H9 (cell line): ENCODE measurements around the gene RASGRF1. TPM values are rescaled to one million over a fixed set of nuclear protein-coding genes. Genes with fewer than 3 reads are reported as not detected.

Source experiments
- DNase-seq: peaks from one replicate; pipeline ENCODE4 v3.0.0-alpha.2; 2017
- H2AFZ ChIP-seq: one replicate; pipeline ENCODE4 v1.6.1; 2013; ENCODE audit warnings: mild to moderate bottlenecking, low read length, control low read depth, moderate library complexity
- H2AK5ac ChIP-seq: 2 replicates; pipeline ENCODE4 v1.6.1; 2013; ENCODE audit warnings: low read length, control low read depth, mixed read lengths; ENCODE audit not compliant: insufficient read length
- H2BK120ac ChIP-seq: one replicate; pipeline ENCODE4 v1.6.1; 2013; ENCODE audit warnings: low read depth, mild to moderate bottlenecking, low read length, control low read depth, inconsistent platforms; ENCODE audit not compliant: poor library complexity, severe bottlenecking
- H2BK12ac ChIP-seq: 2 replicates; pipeline ENCODE4 v1.6.1; 2013; ENCODE audit warnings: low read length, control low read depth, mixed read lengths, low read depth; ENCODE audit not compliant: insufficient read length
- H2BK15ac ChIP-seq: 2 replicates; pipeline ENCODE4 v1.6.1; 2013; ENCODE audit warnings: low read depth, low read length, control low read depth
- H2BK20ac ChIP-seq: one replicate; pipeline ENCODE4 v1.6.1; 2013; ENCODE audit warnings: low read depth, mild to moderate bottlenecking, low read length, control low read depth, inconsistent platforms; ENCODE audit not compliant: poor library complexity, severe bottlenecking
- H2BK5ac ChIP-seq: 2 replicates; pipeline ENCODE4 v1.6.1; 2013; ENCODE audit warnings: low read length, control low read depth, mixed read lengths; ENCODE audit not compliant: insufficient read length
- H3K14ac ChIP-seq: 2 replicates; pipeline ENCODE4 v1.6.1; 2013; ENCODE audit warnings: low read length, control low read depth; ENCODE audit not compliant: insufficient read depth
- H3K18ac ChIP-seq: 2 replicates; pipeline ENCODE4 v1.6.1; 2013; ENCODE audit warnings: low read depth, mild to moderate bottlenecking, mixed read lengths, low read length, control low read depth; ENCODE audit not compliant: insufficient read length
- H3K23ac ChIP-seq: 2 replicates; pipeline ENCODE4 v1.6.1; 2013; ENCODE audit warnings: low read length, control low read depth, mixed read lengths, low read depth; ENCODE audit not compliant: insufficient read length
- H3K23me2 ChIP-seq: 2 replicates; pipeline ENCODE4 v1.6.1; 2013; ENCODE audit warnings: low read depth, mild to moderate bottlenecking, mixed read lengths, low read length, control low read depth; ENCODE audit not compliant: insufficient read length, poor library complexity, severe bottlenecking
- H3K27ac ChIP-seq: 2 replicates; pipeline ENCODE4 v1.5.1; 2013; ENCODE audit warnings: low read length, control low read depth, mixed read lengths, low read depth; ENCODE audit not compliant: insufficient read length
- H3K27me3 ChIP-seq: 2 replicates; pipeline ENCODE4 v1.6.1; 2013; ENCODE audit warnings: low read length, control low read depth, inconsistent platforms; ENCODE audit not compliant: insufficient read depth
- H3K4ac ChIP-seq: 2 replicates; pipeline ENCODE4 v1.6.1; 2013; ENCODE audit warnings: low read depth, mild to moderate bottlenecking, control low read depth, inconsistent platforms, low read length, moderate library complexity
- H3K4me1 ChIP-seq: 2 replicates; pipeline ENCODE4 v1.6.1; 2013; ENCODE audit warnings: low read length, control low read depth, inconsistent platforms; ENCODE audit not compliant: insufficient read depth
- H3K4me2 ChIP-seq: 2 replicates; pipeline ENCODE4 v1.6.1; 2013; ENCODE audit warnings: low read length, control low read depth, mixed read lengths; ENCODE audit not compliant: insufficient read length, insufficient read depth
- H3K56ac ChIP-seq: 2 replicates; pipeline ENCODE4 v1.6.1; 2013; ENCODE audit warnings: low read depth, mild to moderate bottlenecking, mixed read lengths, low read length, control low read depth; ENCODE audit not compliant: insufficient read length
- H3K79me1 ChIP-seq: 2 replicates; pipeline ENCODE4 v1.6.1; 2013; ENCODE audit warnings: low read depth, mild to moderate bottlenecking, moderate library complexity, low read length, control low read depth, inconsistent platforms; ENCODE audit not compliant: insufficient read depth, poor library complexity, severe bottlenecking
- H3K79me2 ChIP-seq: 2 replicates; pipeline ENCODE4 v1.6.1; 2013; ENCODE audit warnings: low read length, control low read depth, inconsistent platforms; ENCODE audit not compliant: insufficient read depth
- H3K9ac ChIP-seq: 2 replicates; pipeline ENCODE4 v1.6.1; 2013; ENCODE audit warnings: low read length, control low read depth, mixed read lengths; ENCODE audit not compliant: insufficient read length; ENCODE audit errors: extremely low read depth
- H3K9me3 ChIP-seq: one replicate; pipeline ENCODE4 v1.6.1; 2013; ENCODE audit warnings: low read depth, low read length, inconsistent platforms; ENCODE audit not compliant: control insufficient read depth
- H3T11ph ChIP-seq: one replicate; pipeline ENCODE4 v1.6.1; 2013; ENCODE audit warnings: mild to moderate bottlenecking, low read length, control low read depth, inconsistent platforms
- H4K20me1 ChIP-seq: one replicate; pipeline ENCODE4 v1.6.1; 2013; ENCODE audit not compliant: control insufficient read depth, insufficient read length, insufficient read depth
- H4K5ac ChIP-seq: 2 replicates; pipeline ENCODE4 v1.6.1; 2013; ENCODE audit warnings: low read depth, mild to moderate bottlenecking, mixed read lengths, low read length, control low read depth; ENCODE audit not compliant: insufficient read length
- H4K8ac ChIP-seq: replicated peaks from 2 replicates; pipeline ENCODE4 v1.6.1; 2013; ENCODE audit warnings: low read length, control low read depth, mixed read lengths, low read depth; ENCODE audit not compliant: insufficient read length
- H4K91ac ChIP-seq: 2 replicates; pipeline ENCODE4 v1.6.1; 2013; ENCODE audit warnings: low read depth, mild to moderate bottlenecking, moderate library complexity, mixed read lengths, low read length, control low read depth; ENCODE audit not compliant: insufficient read length
- H3K27ac Mint-ChIP-seq, 3 experiments: 2 replicates in 2 of 3; 3 replicates in 1 of 3; pipeline ENCODE4 v1.8.0; 2020 to 2021; ENCODE audit warnings: mixed read lengths in 3 of 3, mild to moderate bottlenecking in 1 of 3, moderate library complexity in 1 of 3
- H3K27me3 Mint-ChIP-seq: 2 replicates; pipeline ENCODE4 v1.8.0; 2021; ENCODE audit warnings: low read depth, mild to moderate bottlenecking, moderate library complexity, mixed read lengths
- H3K36me3 Mint-ChIP-seq, 3 experiments: 2 replicates in 2 of 3; 3 replicates in 1 of 3; pipeline ENCODE4 v1.8.0; 2020 to 2021; ENCODE audit warnings: low read depth in 3 of 3, mixed read lengths in 3 of 3; ENCODE audit not compliant: insufficient read depth in 1 of 3
- H3K4me1 Mint-ChIP-seq, 2 experiments: 2 replicates each; pipeline ENCODE4 v1.8.0; 2020; ENCODE audit warnings: mixed read lengths in 2 of 2
- H3K4me3 Mint-ChIP-seq, 2 experiments: 2 replicates in 1 of 2; 3 replicates in 1 of 2; pipeline ENCODE4 v1.8.0; 2020 to 2021; ENCODE audit warnings: mild to moderate bottlenecking in 2 of 2, mixed read lengths in 2 of 2, moderate library complexity in 1 of 2
- H3K9me3 Mint-ChIP-seq, 2 experiments: 2 replicates in 1 of 2; 3 replicates in 1 of 2; pipeline ENCODE4 v1.8.0; 2020; ENCODE audit warnings: mild to moderate bottlenecking in 2 of 2, mixed read lengths in 2 of 2, moderate library complexity in 1 of 2
- WGBS: extraction: QIAGEN DNeasy Blood & Tissue Kit; methylation state at CpG from one replicate; pipeline ENCODE4 v1.1.7; 2013; ENCODE audit warnings: missing lambda C conversion rate, low lambda C conversion rate, mixed read lengths; ENCODE audit not compliant: insufficient read length; ENCODE audit errors: extremely low coverage; 5-methylcytosine and 5-hydroxymethylcytosine counted together
- total RNA-seq: library from RNA; stranded (reverse); gene quantifications from 2 replicates; pipeline ENCODE4 v1.2.1, GENCODE V29; 2021
- TF ChIP-seq, protein P1 (sequence below): fragments of 200-600 bp; sonication (generic); conservative IDR thresholded peaks from 3 replicates; pipeline ENCODE4 v1.8.0; 2021; ENCODE audit warnings: antibody characterized with exemption, mild to moderate bottlenecking

Gene RASGRF1
- total RNA-seq, 1 experiment from 2014 or later: 0.48 TPM

DNA sequence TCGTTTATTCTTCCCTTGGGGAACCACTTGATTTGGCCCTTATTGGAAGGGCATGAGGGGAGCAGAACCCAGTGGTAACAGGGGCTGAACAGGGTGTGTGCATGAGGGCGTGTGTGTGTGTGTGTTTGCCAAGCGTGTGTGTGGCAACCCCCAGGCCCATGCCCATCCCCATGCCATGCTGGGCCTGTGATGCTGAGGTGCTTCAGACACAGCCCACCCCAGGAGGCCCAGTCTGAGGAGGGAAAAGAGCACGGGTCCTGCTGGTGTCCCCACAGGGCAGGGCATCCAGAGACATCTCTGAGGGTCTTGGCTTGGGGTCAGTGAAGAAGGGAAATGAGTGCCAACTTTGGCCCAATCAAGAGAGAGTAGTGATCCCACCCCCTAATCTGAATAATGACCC, 71.6 kb downstream of the RASGRF1 start:
- Histone ChIP-seq H3K23me2 (no peaks in the 10 kb centered on the region), H3K14ac (no peak overlapping the region), H2BK12ac (no peak overlapping the region), H3K4me2 (no peak overlapping the region), H3K79me2 (no peaks in the 10 kb centered on the region), H2AK5ac (no peak overlapping the region), H3K27me3 (no peaks in the 10 kb centered on the region), H3K23ac (no peak overlapping the region), H4K5ac (no peak overlapping the region), H4K8ac (no peak overlapping the region), H2AFZ (no peak overlapping the region), H2BK120ac (no peak overlapping the region), H3K18ac (no peak overlapping the region), H3K27ac (no peak overlapping the region), H3K9ac (no peak overlapping the region), H4K20me1 (no peaks in the 10 kb centered on the region), H3K4me1 (no peaks in the 10 kb centered on the region), H3T11ph (no peak overlapping the region), H3K79me1 (no peaks in the 10 kb centered on the region), H4K91ac (no peak overlapping the region), H2BK15ac (no peak overlapping the region), H3K9me3 (no peaks in the 10 kb centered on the region), H2BK5ac (no peak overlapping the region), H2BK20ac (no peak overlapping the region), H3K4ac (no peak overlapping the region), H3K56ac (no peak overlapping the region)
- no peak overlapping the region for H3K4me3 Mint-ChIP-seq
- TF ChIP-seq, protein P1, sequence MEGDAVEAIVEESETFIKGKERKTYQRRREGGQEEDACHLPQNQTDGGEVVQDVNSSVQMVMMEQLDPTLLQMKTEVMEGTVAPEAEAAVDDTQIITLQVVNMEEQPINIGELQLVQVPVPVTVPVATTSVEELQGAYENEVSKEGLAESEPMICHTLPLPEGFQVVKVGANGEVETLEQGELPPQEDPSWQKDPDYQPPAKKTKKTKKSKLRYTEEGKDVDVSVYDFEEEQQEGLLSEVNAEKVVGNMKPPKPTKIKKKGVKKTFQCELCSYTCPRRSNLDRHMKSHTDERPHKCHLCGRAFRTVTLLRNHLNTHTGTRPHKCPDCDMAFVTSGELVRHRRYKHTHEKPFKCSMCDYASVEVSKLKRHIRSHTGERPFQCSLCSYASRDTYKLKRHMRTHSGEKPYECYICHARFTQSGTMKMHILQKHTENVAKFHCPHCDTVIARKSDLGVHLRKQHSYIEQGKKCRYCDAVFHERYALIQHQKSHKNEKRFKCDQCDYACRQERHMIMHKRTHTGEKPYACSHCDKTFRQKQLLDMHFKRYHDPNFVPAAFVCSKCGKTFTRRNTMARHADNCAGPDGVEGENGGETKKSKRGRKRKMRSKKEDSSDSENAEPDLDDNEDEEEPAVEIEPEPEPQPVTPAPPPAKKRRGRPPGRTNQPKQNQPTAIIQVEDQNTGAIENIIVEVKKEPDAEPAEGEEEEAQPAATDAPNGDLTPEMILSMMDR: no peak
- no peak for DNase-seq
- H3K36me3 Mint-ChIP-seq: peaks cover 0 to 2% (median under 1%) of the 10 kb centered on the region in 3 experiments; a peak in 3 of 7 replicates
- WGBS: no CpG with 5 or more reads among the region's 4 CpGs
- H3K4me1 Mint-ChIP-seq: no peaks in the 10 kb centered on the region
- H3K9me3 Mint-ChIP-seq: peaks cover 2 to 5% of the 10 kb centered on the region in 2 experiments; a peak in 4 of 5 replicates
- H3K27ac Mint-ChIP-seq: peak overlapping the region in 1 of 3 experiments; percentile 48; a peak in 1 of 7 replicates
- H3K27me3 Mint-ChIP-seq: no peaks in the 10 kb centered on the region; the same call in none of the 2 replicates
